HG03575 (cell line): ENCODE measurements around the gene CLDN6.

ENCODE experiments used
- ATAC-seq: cut with Tn5 transposase; IDR thresholded peaks from one replicate; pipeline ENCODE4 v1.9.1; 2021; ENCODE audit not compliant: unreplicated experiment, insufficient number of reproducible peaks, low FRiP score; ENCODE audit errors: extremely low read depth

Gene CLDN6

DNA sequence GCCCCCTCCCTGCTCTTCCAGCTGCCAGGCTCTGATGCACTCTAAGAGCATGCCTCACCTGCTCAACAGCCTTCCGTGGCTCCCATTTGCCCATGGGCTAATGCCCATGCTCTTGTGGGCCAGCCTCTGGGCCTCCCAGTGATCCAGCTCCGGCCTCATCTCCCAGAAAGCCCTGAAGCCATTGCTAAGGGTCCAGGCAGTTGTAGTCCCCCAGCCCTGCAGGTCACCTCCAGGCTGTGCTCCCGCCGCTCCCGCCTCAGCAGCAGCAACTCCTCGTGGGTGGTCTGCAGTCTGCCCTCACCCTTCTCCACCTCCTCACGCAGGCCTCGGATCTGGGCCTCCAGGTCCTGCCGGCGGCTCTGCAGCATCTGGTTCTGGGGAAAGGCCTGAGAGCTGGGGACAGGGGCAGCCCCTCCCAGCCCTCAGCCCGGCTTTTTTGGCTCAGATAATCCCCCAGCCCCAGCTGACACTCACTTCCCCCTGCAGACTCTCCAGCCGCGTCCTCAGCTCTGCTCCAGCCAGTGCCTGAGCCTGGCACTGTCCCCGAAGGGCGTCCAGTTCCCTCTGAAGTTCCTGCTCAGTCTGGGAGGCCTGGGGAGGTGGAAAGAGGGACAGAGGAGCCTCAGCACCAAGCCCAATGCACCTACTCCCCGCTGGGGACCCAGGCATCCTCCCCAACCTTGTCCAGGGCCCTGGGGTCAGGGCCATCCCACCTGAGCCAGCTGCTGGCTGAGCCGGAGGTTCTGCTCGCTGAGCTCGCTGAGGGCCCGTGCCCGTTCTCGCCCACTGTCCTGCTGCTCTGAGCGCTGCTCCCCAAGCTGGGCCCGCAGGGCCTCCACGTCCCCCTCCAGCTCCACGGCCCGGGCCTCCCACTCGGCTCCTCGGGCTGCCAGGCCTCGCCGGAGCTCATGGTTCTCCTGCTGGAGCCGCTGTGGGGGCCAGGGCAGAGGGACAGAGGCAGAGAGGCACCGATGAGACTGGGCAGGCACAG, 12.5 kb upstream of the CLDN6 start:
- no peak for ATAC-seq

DNA sequence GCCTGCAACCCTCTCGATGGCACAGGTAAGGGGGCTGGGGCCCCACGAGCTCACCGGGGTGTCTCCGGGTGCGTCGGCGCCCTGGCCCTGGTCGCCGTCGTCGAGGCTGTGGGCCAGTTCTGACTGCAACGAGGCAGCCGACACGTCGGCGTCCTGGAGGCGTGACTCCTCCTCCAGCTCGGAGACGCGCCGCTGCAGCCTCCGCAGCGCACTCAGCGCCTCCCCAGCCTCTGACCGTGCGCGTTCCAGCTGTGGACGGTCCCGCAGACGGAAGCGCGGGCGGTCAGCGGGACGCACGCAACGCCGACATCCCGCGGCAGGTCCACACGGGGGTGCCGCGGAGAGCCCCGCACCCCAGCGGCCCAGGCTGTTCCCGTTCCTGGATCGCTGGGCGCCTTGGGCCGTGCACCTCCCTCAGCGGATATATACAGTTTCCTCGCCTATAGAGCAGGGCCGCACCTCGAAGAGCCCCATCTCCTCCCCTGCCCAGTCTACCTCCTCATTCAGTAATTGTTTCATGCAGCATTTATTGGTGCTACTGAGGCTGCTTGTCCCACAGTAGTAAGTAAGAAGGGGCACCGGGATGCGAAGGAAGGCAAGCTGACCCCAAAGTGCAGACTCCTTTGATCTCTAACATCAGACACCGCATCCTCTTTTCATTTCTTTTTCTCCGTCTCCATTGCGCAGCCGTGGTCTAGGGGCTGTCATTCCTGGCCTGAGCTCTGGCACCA, 11.7 kb upstream of the CLDN6 start:
- no peak for ATAC-seq

DNA sequence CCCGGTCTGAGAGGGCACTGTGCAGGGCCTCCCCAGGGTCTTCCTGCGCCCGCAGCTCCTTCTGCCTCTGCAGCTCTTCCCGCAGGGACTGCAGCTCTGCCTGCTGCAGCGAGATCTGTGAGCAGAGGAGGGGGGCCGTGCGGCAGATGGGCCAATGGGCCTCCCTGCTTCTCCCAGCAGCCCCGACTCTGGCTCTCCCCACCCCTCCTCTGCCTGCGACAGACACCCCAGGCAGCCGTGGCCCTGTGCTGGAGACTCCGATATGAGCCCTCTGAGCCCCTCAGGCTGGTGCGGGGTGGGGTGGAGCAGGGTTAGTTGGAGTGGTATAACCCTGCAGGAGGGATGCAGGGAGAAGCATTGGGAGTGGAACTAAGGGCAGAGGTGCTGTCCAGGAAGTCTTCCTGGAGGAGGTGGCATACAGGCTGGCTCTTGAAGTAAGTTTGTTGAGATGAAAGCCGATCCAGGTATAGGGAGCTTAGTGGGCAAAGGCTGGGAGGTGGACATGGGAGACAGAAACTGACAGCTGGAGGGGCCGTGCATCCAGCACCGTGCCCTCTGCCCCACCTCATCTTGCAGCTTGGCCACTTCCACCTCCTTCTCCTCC, 10.8 kb upstream of the CLDN6 start:
- ATAC-seq, result no peak

DNA sequence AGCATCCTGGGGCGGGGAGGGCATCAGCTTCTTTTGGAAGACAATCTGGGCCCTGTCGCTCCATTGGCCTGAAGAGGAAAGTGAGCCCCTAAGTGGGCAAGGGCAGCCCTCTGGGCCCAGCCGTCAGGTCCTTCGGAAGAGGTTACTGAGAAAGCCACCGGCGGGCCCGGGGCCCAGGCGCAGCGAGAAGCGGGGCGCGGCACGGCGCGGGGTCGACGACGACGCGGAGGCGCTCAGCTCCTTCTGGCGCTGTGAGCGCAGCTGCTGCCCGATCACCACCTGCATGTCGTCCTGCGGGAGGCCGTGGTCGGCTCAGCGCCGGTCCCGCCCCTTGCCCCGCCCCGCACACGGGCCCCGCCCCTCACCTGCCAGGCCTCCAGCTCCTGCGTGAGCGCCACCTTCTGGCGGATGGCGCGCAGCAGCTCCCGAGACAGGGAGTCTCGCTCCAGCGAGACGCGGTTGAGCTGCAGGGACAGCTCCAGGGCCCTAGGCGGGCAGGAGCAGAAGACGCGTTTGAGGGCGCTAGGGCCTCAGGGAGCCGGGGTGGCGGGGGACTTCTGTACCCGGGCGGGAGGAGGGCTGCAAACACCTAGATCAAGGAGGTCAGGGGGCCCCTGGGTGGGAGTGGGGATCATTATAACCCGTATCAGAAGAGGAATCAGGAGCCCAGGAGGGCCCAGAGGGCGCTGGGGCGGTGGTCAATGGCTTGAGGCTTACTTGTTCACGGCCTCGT, 10.2 kb upstream of the CLDN6 start:
- ATAC-seq, result no peak

DNA sequence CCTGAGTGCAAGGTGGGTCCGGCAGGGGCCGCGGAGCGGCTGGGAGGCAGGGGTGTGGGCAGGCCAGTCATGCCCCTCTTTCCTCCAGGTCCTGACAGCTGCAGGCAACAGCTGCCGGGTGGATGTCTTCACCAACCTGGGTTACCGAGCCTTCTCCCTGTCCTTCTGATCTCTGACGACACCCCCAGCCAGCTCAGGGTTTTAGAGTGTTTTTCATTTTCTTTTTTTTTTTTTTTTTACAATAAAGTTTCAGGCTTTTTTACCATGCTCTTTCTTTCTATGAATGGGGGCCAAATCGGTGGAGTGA, 9.5 kb upstream of the CLDN6 start:
- no peak for ATAC-seq

DNA sequence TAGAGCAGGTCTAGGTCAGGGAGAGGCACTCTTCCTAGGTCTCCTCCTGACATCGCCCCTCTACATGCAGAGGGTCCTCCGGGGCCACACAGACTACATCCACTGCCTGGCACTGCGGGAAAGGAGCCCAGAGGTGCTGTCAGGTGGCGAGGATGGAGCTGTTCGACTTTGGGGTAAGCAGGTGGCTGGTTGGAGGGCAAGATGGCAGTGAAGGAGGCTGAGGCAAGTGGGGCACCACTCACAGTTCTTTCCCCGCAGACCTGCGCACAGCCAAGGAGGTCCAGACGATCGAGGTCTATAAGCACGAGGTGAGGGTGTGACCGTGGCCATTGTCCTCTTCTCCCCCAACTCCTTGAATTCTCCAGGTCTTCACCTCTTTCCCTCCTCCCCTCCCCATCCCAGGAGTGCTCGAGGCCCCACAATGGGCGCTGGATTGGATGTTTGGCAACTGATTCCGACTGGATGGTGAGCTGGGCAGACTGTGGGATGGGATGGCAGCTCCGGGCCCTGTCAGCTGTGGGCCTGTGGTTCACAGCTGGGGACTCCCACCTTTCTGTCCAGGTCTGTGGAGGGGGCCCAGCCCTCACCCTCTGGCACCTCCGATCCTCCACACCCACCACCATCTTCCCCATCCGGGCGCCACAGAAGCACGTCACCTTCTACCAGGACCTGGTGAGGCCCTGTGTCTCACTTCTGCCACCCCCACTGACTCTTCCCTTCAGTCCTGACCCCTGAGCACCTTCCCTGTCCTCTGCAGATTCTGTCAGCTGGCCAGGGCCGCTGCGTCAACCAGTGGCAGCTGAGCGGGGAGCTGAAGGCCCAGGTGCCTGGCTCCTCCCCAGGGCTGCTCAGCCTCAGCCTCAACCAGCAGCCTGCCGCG, 8.9 kb upstream of the CLDN6 start:
- ATAC-seq, result no peak

DNA sequence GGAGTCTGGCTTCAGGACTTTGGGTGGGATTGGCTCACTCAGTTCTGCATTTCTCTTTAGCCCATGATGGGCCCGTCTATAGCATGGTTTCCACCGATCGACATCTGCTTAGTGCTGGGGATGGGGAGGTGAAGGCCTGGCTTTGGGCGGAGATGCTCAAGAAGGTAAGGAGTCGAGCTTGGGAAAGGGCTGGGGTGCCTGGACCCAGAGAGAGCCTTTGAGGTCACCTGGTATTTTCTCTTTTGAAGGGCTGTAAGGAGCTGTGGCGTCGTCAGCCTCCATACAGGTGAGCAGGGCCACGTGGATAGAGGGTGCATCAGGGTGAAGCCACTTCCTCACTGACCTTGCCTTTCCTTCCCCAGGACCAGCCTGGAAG, 8.0 kb upstream of the CLDN6 start:
- ATAC-seq, result no peak

DNA sequence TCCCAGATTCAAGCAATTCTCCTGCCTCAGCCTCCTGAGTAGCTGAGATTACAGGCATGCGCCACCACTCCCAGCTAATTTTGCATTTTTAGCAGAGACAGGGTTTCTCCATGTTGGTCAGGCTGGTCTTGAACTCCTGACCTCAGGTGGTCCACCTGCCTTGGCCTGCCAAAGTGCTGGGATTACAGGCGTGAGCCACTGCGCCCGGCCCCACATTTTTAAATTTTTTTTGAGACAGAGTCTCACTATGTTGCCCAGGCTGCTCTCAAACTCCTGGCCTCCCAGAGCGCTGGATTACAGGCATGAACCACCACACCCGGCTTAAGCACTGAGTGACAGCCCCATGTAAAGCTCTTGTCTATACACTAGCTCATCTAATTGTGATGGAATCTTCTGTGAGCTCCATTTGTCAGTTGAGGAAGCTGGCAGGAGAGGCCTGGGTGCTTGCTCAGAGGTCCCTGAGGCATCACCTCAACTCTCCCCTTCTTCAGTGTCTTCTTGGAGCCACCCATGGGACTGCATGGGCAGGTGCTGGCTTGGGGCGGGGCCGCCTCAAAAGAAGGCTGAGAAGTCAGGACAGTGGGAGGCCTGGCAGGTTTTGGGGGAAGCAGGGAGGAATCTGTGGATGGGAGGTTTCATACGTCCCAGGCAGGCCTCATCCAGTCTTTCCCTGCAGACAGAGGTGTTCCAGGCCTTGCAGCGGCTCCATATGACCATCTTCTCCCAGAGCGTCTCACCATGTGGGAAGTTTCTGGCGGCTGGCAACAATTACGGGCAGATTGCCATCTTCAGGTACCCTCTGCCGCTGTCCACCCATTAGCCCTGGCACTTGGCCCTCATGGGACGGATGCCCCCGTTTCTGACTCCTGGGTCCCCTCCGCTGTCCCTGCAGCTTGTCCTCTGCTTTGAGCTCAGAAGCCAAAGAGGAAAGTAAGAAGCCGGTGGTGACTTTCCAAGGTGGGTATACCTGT, 7.3 kb upstream of the CLDN6 start:
- ATAC-seq, result no peak

DNA sequence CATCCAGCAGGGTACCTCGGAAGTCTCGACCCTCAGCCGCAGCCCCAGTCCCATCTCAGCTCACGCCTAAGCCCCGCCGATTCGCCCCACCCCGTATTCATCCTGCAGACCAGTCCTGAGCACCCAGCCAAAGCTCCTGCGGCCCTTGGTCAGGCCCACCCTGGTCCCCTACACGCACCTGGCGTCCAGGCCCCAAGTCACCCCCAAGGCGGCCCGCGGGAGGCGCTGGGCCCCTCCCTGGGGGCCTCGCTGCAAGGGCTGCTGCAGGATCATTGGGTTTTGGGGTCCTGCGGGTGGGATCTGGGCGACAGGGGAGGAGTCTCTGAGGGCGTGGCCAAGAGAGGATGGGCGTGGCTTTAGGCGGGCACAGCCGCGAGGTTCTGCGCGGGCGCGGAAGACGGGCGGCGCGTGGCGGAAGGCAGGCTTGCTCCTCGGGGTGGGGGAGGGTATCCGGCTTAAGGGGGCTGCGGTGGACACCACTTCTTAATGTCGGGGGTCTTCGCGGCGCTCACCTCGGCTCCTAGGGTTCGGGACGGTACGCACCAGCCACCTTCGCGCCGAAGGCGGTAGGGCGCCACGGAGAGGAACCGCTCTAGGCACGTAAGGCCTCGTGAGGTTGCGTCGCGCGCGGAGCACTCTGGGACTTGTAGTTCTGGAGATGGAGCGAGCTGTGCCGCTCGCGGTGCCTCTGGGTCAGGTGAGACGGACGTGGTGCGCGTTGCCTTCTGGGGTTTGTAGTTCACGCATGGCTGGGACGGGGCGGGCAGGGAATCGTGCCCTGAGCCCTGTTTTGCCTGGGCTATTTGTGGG, 5.9 kb upstream of the CLDN6 start, which contains the start of the genes HCFC1R1 and THOC6:
HCFC1R1 (minus strand) TSS at position 274 of the 810 bp plus-strand sequence; CDS start at position 273, 1 bp downstream.
THOC6 (plus strand) TSS at position 367 of the 810 bp plus-strand sequence; CDS start at position 659, 292 bp downstream.
- ATAC-seq, result no peak

DNA sequence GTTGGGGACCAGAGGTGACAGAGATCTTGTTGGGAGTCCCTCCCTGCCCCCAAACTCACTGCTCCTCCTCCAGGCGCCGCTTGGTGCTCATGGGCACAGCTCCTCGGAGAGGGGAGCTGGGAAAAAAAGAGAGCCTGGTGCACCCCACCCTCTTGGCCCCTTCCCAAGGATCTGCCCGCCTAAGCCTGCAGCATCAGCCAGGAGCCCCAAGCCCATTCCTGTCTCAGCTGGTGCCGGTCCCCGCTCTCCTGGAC, 5.4 kb upstream of the CLDN6 start:
- no peak for ATAC-seq

DNA sequence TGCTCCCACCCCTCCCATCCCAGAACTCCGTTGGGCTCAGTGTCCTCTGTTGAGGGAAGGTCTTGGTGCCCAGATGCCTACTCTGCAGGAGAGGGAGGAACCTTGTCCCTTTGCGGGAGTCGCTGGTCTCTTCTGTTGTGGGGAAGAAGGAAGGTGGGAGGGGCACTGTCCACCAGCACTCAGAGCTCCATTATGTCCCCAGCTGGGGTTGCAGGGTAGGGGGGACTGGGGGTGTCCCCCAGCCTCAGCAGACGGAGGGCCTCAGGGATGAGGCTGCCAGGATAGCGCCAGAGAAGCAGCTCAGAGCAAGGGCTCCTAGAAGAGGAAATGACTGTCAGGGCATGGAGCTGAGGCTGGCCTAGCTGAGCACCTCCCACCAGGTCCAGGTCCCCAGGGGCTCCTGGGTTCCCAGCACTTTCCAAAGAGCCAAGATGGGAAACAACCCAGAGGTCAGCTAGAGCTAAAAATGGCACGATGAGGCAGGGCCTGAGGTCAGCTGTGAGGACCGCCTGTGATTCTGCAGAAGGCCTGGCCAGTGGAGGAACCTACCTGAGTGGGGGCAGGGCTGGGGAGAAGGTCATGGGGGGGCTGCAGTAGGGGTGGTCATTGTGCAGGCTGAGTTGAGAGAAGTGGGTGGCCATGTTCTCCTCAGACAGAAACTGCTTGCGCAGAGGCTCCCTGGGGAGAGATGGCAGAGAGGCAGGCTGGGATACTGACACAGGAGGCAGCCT, 4.9 kb upstream of the CLDN6 start:
- no peak for ATAC-seq

DNA sequence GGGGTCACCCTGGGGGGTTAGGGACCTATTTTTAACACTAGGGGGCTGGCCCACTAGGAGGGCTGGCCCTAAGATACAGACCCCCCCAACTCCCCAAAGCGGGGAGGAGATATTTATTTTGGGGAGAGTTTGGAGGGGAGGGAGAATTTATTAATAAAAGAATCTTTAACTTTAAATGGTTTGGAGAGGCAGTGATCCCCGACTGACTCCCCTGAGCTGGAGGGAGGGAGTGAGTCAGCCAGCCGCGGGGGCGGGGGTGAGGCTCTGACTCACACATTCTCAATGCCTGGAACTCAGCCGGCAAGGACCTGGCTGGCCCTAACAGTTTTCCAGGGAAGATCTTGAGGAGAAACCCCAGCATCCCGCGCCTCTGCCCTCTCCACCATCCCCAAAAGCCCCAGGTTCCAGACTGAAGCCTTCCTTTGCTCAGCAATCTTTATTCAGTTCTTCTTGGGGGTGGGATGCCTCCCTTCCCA, 4.3 kb upstream of the CLDN6 start:
- ATAC-seq, result no peak

DNA sequence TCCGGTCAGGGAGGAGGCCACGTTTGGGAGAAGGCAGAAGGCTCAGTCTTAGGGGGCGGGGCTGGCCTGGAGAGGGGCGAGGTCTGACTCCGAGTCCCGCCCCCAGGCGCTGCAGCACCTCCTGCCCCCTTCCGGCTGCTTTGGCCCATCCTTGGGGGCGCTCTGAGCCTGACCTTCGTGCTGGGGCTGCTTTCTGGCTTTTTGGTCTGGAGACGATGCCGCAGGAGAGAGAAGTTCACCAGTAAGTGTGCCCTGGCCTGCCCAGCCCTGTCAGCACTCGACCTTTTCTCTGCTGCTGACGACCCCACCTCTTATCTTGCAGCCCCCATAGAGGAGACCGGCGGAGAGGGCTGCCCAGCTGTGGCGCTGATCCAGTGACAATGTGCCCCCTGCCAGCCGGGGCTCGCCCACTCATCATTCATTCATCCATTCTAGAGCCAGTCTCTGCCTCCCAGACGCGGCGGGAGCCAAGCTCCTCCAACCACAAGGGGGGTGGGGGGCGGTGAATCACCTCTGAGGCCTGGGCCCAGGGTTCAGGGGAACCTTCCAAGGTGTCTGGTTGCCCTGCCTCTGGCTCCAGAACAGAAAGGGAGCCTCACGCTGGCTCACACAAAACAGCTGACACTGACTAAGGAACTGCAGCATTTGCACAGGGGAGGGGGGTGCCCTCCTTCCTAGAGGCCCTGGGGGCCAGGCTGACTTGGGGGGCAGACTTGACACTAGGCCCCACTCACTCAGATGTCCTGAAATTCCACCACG, 3.6 kb upstream of the CLDN6 start:
- ATAC-seq, result no peak

DNA sequence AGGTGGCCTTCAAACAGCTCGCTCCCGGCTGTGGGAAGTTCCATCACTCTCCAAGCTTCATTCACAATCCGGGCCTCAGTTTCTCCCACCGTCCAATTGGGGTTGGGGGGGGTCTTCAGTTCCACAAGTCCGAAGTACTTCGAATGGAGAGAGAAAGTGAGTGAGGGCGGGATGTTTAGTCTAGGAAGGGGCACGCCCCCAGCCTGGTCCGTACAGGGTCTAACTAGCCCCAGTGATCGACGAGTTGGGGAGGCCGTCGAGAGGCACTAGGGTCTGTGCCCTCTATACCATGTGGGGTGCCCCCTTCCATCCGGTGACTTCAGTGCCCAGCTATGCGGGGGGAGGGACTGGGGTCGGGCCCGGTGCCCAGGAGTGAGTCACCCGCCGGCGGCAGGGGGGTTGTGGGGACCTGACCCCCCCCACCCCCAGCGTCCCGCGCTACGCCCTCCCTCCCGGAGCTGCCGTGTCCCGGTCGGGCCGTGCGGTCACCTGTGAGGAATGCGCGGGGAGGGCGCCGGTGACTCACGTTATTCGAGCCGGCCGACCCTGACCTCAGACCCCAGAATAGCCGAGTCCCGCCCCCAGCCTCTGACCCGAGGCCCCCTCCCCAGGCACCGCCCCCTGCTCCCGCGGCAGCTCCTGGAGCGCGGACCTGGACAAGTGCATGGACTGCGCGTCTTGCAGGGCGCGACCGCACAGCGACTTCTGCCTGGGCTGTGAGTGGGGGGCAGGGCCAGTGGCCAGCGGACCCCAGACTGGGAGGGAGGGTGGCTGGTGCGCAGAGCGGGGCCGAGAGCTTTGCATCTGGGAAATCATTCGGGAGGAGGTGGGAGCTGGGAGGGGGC, 2.8 kb upstream of the CLDN6 start:
- ATAC-seq, result no peak

DNA sequence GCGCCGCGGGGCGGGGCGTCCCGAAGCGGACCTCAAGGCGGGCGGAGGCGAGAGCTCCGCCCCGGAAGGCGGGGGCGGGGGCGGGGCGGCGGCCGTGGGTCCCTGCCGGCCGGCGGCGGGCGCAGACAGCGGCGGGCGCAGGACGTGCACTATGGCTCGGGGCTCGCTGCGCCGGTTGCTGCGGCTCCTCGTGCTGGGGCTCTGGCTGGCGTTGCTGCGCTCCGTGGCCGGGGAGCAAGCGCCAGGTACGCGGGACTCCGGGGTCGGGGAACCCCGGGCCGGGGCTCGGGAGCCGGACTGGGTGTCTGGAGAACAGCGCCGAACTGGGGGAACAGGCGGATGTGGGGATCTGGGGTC, 2.2 kb upstream of the CLDN6 start, which contains the start of gene TNFRSF12A:
TNFRSF12A (plus strand) TSS at position 122 of the 357 bp plus-strand sequence; CDS start at position 152, 30 bp downstream.
- ATAC-seq, result no peak
